Panc1 (cell line): ENCODE data around the gene TRIM37. TPM values are rescaled to one million over a fixed set of nuclear protein-coding genes. Genes with fewer than 3 reads are reported as not detected.

Source experiments
- ATAC-seq: fragments of 200-7000 bp; cut with Tn5 transposase; 2 replicates; pipeline ENCODE4 v1.9.1; 2020; ENCODE audit warnings: mild to moderate bottlenecking, moderate library complexity
- BruUV-seq: library from RNA; stranded (reverse); fragments of 400-500 nt; replicated peaks from 2 replicates; lab custom pipeline; 2021; lab: Mats Ljungman, UMichigan
- CTCF ChIA-PET: fragments of 300-600 bp; sonication (Branson Sonifier 250); formaldehyde crosslinking; loops from one replicate; lab custom pipeline; 2022; ENCODE audit warnings: antibody characterized with exemption; lab: Charles Lee
- POLR2A ChIA-PET: fragments of 300-600 bp; sonication (Branson Sonifier 250); formaldehyde crosslinking; loops from one replicate; lab custom pipeline; 2022; ENCODE audit warnings: antibody characterized with exemption; lab: Charles Lee
- DNase-seq: peaks from one replicate; pipeline ENCODE4 v3.0.0-alpha.2; 2010; ENCODE audit warnings: low read depth, low spot score
- H3K27ac ChIP-seq: 2 replicates; pipeline ENCODE4 v1.5.1; 2011; ENCODE audit warnings: mild to moderate bottlenecking, low read length, inconsistent platforms
- H3K27me3 ChIP-seq: fragments of 200-500 bp; sonication (Bioruptor generic); 2 replicates; pipeline ENCODE4 v1.6.0; 2014; ENCODE audit warnings: low read length, inconsistent platforms; ENCODE audit not compliant: control insufficient read depth, insufficient read depth
- H3K36me3 ChIP-seq: fragments of 200-500 bp; sonication (Bioruptor generic); 2 replicates; pipeline ENCODE4 v1.5.1; 2014; ENCODE audit warnings: inconsistent platforms, mild to moderate bottlenecking, low read length, moderate library complexity; ENCODE audit not compliant: control insufficient read depth, insufficient read depth
- H3K4me1 ChIP-seq: 2 replicates; pipeline ENCODE4 v1.5.1; 2011; ENCODE audit warnings: inconsistent platforms, mild to moderate bottlenecking, low read length, moderate library complexity; ENCODE audit not compliant: control insufficient read depth, insufficient read depth
- H3K4me3 ChIP-seq, 2 experiments: 2 replicates each; pipeline ENCODE4 v1.5.1; 2011 to 2012; ENCODE audit warnings: low read depth in 2 of 2, low read length in 2 of 2, mild to moderate bottlenecking in 2 of 2, inconsistent platforms in 1 of 2, moderate library complexity in 1 of 2
- H3K9me3 ChIP-seq: fragments of 200-500 bp; sonication (Bioruptor generic); 2 replicates; pipeline ENCODE4 v1.5.1; 2014; ENCODE audit warnings: low read depth, mild to moderate bottlenecking, inconsistent platforms, low read length, moderate library complexity; ENCODE audit not compliant: control insufficient read depth, insufficient read depth
- POLR2AphosphoS5 ChIP-seq: IDR thresholded peaks from 2 replicates; pipeline ENCODE4 v1.6.1; 2012; ENCODE audit warnings: mild to moderate bottlenecking, low read depth, low read length, moderate library complexity
- SIN3A ChIP-seq: IDR thresholded peaks from 2 replicates; pipeline ENCODE4 v1.6.1; 2012; ENCODE audit warnings: low read depth, mild to moderate bottlenecking, low read length, moderate library complexity, borderline replicate concordance; ENCODE audit not compliant: insufficient read depth
- TCF7L2 ChIP-seq: IDR thresholded peaks from 2 replicates; pipeline ENCODE4 v1.6.1; 2011; ENCODE audit warnings: mild to moderate bottlenecking, low read depth, low read length, inconsistent platforms
- in situ Hi-C: cut with HindIII; loops from 2 replicates; pipeline ENCODE4 v1.10.0; 2016; ENCODE audit warnings: low sequenced_read_pairs, low pct_unique_long_range_greater_than_20kb
- intact Hi-C: fragments of 100-400 bp; cut with micrococcal nuclease; formaldehyde crosslinking; loops from one replicate; pipeline ENCODE4 v1.10.0; 2022; ENCODE audit not compliant: unreplicated experiment
- total RNA-seq: library from RNA; stranded (reverse); gene quantifications from one replicate; pipeline ENCODE4 v1.2.1, GENCODE V29; 2021; ENCODE audit not compliant: unreplicated experiment
- TF ChIP-seq, protein P1 (sequence below), 2 experiments: IDR thresholded peaks; 2 replicates each; pipeline ENCODE4 v1.6.1; 2011 to 2012; ENCODE audit warnings: low read depth in 2 of 2, control low read depth in 1 of 2, low read length in 1 of 2, mild to moderate bottlenecking in 1 of 2, moderate library complexity in 1 of 2; ENCODE audit not compliant: insufficient read depth in 1 of 2
- TF ChIP-seq, protein P2 (sequence below): fragments of 450-650 bp; IDR thresholded peaks from 2 replicates; pipeline ENCODE4 v1.5.1; 2017; ENCODE audit warnings: mild to moderate bottlenecking

The TRIM37 gene
- total RNA-seq, 1 experiment from 2014 or later = 43.3 TPM

DNA sequence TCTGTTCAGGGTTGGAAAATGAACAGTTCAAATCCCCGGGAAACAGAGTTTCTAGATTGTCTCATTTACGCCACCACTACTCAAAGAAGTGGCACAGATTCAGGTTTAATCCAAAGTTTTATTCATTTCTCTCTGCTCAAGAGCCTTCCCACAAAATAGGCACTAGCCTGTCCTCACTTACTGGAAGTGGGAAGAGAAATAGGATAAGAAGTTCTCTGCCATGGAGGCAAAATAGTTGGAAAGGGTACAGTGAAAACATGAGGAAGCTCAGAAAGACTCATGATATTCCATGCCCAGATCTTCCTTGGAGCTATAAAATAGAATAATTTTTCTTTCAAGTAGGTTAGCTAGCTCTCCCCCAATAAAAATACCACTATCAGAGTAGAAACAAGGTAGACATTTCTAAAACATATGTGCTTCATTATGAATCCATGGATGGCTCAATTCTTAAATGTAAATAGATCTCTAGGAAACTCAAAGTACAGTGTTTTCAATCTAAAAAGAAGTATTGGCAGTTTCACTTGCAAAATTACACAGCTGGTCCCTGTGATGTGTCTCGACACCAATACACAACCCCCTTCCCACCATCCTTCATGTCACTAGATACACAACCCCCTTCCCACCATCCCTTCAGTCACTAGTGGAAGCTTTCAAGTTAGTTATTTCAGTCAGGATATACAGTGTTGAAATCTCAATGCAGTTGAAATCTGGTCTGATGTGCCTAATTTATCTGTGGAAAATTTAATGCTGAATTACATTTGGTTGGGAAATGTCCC, 125.8 kb downstream of the TRIM37 start:
- TF ChIP-seq, protein P1, sequence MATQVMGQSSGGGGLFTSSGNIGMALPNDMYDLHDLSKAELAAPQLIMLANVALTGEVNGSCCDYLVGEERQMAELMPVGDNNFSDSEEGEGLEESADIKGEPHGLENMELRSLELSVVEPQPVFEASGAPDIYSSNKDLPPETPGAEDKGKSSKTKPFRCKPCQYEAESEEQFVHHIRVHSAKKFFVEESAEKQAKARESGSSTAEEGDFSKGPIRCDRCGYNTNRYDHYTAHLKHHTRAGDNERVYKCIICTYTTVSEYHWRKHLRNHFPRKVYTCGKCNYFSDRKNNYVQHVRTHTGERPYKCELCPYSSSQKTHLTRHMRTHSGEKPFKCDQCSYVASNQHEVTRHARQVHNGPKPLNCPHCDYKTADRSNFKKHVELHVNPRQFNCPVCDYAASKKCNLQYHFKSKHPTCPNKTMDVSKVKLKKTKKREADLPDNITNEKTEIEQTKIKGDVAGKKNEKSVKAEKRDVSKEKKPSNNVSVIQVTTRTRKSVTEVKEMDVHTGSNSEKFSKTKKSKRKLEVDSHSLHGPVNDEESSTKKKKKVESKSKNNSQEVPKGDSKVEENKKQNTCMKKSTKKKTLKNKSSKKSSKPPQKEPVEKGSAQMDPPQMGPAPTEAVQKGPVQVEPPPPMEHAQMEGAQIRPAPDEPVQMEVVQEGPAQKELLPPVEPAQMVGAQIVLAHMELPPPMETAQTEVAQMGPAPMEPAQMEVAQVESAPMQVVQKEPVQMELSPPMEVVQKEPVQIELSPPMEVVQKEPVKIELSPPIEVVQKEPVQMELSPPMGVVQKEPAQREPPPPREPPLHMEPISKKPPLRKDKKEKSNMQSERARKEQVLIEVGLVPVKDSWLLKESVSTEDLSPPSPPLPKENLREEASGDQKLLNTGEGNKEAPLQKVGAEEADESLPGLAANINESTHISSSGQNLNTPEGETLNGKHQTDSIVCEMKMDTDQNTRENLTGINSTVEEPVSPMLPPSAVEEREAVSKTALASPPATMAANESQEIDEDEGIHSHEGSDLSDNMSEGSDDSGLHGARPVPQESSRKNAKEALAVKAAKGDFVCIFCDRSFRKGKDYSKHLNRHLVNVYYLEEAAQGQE (IDR thresholded peaks at IDR 0.05; ENCODE audit: insufficient read depth in 1 of 2, low read depth in 2 of 2, low read length in 1 of 2) = no peak
- TF ChIP-seq, protein P2, sequence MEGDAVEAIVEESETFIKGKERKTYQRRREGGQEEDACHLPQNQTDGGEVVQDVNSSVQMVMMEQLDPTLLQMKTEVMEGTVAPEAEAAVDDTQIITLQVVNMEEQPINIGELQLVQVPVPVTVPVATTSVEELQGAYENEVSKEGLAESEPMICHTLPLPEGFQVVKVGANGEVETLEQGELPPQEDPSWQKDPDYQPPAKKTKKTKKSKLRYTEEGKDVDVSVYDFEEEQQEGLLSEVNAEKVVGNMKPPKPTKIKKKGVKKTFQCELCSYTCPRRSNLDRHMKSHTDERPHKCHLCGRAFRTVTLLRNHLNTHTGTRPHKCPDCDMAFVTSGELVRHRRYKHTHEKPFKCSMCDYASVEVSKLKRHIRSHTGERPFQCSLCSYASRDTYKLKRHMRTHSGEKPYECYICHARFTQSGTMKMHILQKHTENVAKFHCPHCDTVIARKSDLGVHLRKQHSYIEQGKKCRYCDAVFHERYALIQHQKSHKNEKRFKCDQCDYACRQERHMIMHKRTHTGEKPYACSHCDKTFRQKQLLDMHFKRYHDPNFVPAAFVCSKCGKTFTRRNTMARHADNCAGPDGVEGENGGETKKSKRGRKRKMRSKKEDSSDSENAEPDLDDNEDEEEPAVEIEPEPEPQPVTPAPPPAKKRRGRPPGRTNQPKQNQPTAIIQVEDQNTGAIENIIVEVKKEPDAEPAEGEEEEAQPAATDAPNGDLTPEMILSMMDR = no peak
- TF ChIP-seq SIN3A = no peak
- no peak for TF ChIP-seq TCF7L2
- no peak for TF ChIP-seq POLR2AphosphoS5
- no TSS peak for BruUV-seq
- no peaks in the 10 kb centered on the region for H3K36me3 ChIP-seq
- no peaks in the 10 kb centered on the region for H3K9me3 ChIP-seq
- CTCF ChIA-PET = no interaction called here
- no peaks in the 10 kb centered on the region for H3K27me3 ChIP-seq
- DNase-seq (no peak), ATAC-seq (no peak)
- in situ Hi-C loops = no loop called here
- no peak overlapping the region for H3K27ac ChIP-seq
- H3K4me3 ChIP-seq = no peak overlapping the region
- POLR2A ChIA-PET = no interaction called here
- intact Hi-C loops = no loop called here
- H3K4me1 ChIP-seq = no peaks in the 10 kb centered on the region

DNA sequence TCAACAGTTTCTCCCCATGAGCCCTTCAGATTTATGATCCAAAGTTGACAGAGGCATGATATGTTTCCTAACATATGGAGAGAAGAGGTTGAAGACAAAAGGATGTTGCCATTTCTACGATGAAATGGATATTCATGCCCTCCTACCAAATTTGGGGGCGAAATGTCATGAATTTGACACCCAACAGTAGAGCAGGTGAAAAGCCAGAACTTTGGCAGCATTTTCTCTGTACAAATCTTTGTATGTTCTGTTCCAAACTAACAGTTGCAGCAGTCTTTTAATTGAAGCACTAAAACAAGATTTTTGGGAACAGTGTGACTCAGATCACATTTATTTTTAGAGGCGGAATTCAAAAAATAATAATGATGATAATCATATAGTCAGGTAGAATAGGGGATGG, 130.1 kb downstream of the TRIM37 start:
- H3K27ac ChIP-seq = no peak overlapping the region
- intact Hi-C loops (no loop called here), in situ Hi-C loops (no loop called here)
- H3K9me3 ChIP-seq = no peaks in the 10 kb centered on the region
- no peaks in the 10 kb centered on the region for H3K36me3 ChIP-seq
- TF ChIP-seq POLR2AphosphoS5 (no peak), TCF7L2 (no peak), SIN3A (no peak)
- TF ChIP-seq, protein P2 = no peak
- TF ChIP-seq, protein P1 (IDR thresholded peaks at IDR 0.05; ENCODE audit: insufficient read depth in 1 of 2, low read depth in 2 of 2, low read length in 1 of 2) = no peak
- no peak overlapping the region for H3K4me3 ChIP-seq
- no peak for ATAC-seq
- no peaks in the 10 kb centered on the region for H3K27me3 ChIP-seq
- ChIA-PET POLR2A (no interaction called here), CTCF (no interaction called here)
- H3K4me1 ChIP-seq = no peaks in the 10 kb centered on the region
- BruUV-seq = no TSS peak
- no peak for DNase-seq
